Measurements from ENCODE around the gene FAM3D. TPM values are rescaled to one million over a fixed set of nuclear protein-coding genes. Genes with fewer than 3 reads are reported as not detected.

The FAM3D gene
- total RNA-seq, 1 experiment from 2014 or later = 0.32 TPM

- TF ChIP-seq ZBTB33 (IDR thresholded peaks at IDR 0.05; ENCODE audit: extremely low read depth, insufficient replicate concordance, low read length) (no peak), CBX3 (IDR thresholded peaks at IDR 0.05; ENCODE audit: low read depth) (no peak)
Observed at GRCh38 chr3:58654466-58654865, 12.1 kb downstream of the FAM3D start (continued).

- Histone ChIP-seq H3K4me1 (ENCODE audit: control insufficient read depth in 1 of 2, insufficient read depth in 2 of 2, low read length in 2 of 2) (no peaks in the 10 kb centered on the region), H3K27ac (ENCODE audit: low read depth, low read length) (no peak overlapping the region), H4K20me1 (ENCODE audit: insufficient read depth) (no peaks in the 10 kb centered on the region), H3K27me3 (ENCODE audit: insufficient read depth, low read length) (peaks cover 18% of the 10 kb centered on the region; the same call in 1 of the 2 replicates), H3K9ac (ENCODE audit: low read length) (no peak overlapping the region), H3K4me2 (ENCODE audit: low read length) (no peak overlapping the region), H3K36me3 (ENCODE audit: control insufficient read depth in 1 of 2, insufficient read depth in 2 of 2, low read length in 2 of 2) (no peaks in the 10 kb centered on the region), H2AFZ (ENCODE audit: low read depth, low read length, poor library complexity, severe bottlenecking) (no peak overlapping the region), H3K9me2 (ENCODE audit: insufficient read depth) (no peaks in the 10 kb centered on the region), H3K9me3 (ENCODE audit: control insufficient read depth in 1 of 2, insufficient read depth in 1 of 2, low read depth in 1 of 2, low read length in 2 of 2) (no peaks in the 10 kb centered on the region), H3K79me2 (ENCODE audit: insufficient read depth, low read length) (no peaks in the 10 kb centered on the region), H3K4me3 (replicated peaks in 1 of 2; ENCODE audit: low read depth in 1 of 2, low read length in 2 of 2) (no peak overlapping the region)
- ChIA-PET POLR2A (no interaction called here), RAD21 (ENCODE audit: low non-redundant PET in 1 of 2, low total read pairs in 2 of 2, uncharacterized antibody in 2 of 2, unreplicated experiment in 2 of 2) (no interaction called here), CTCF (no interaction called here)
- DNase-seq (ENCODE audit: low read depth, low spot score) (no peak), ATAC-seq (no peak)
- BruUV-seq (replicated peaks) = no TSS peak
- intact Hi-C loops (cut with micrococcal nuclease) = no loop called here
- no peak for TF ChIP-seq FOSL1 (IDR thresholded peaks at IDR 0.05; ENCODE audit: low read depth)
- no peak for TF ChIP-seq EZH2phosphoT487 (IDR thresholded peaks at IDR 0.05; ENCODE audit: borderline replicate concordance)
- TF ChIP-seq ZFX (IDR thresholded peaks at IDR 0.05) = no peak
- no peak for TF ChIP-seq POLR2AphosphoS5 (IDR thresholded peaks at IDR 0.05; ENCODE audit: low read depth, low read length)
- TF ChIP-seq SIN3A (IDR thresholded peaks at IDR 0.05; ENCODE audit: low read depth) = no peak
- TF ChIP-seq CEBPB (IDR thresholded peaks at IDR 0.05; ENCODE audit: low read depth) = no peak
- TF ChIP-seq SP1 (IDR thresholded peaks at IDR 0.05; ENCODE audit: low read depth) = no peak
- TF ChIP-seq JUND (IDR thresholded peaks at IDR 0.05) = no peak
- TF ChIP-seq MAX (IDR thresholded peaks at IDR 0.05) = no peak
Observed at GRCh38 chr3:58652624-58653023, 13.9 kb downstream of the FAM3D start.
